Coronary artery (tissue), 2 donors: ENCODE measurements around the gene B3GNT9.

Source experiments
- DNase-seq: peaks from one replicate; pipeline ENCODE4 v3.0.0-alpha.2; 2017; ENCODE audit warnings: low spot score
- H3K27ac ChIP-seq, 2 donors: fragments of 200-600 bp; sonication (generic); one replicate each; pipeline ENCODE4 v1.5.1; 2016 to 2019
- H3K4me3 ChIP-seq: fragments of 200-600 bp; sonication (generic); 2 replicates; pipeline ENCODE4 v1.5.1; 2016; ENCODE audit warnings: mild to moderate bottlenecking, moderate library complexity
- CTCF ChIP-seq: fragments of 200-600 bp; sonication (generic); IDR thresholded peaks from one replicate; pipeline ENCODE4 v1.5.1; 2019; ENCODE audit warnings: antibody characterized with exemption

Gene B3GNT9

GRCh38 chr16:67186550-67186950 is 35.8 kb upstream of the B3GNT9 start:
- no peak for TF ChIP-seq CTCF
- no peak overlapping the region for H3K4me3 ChIP-seq
- DNase-seq, result no peak
- H3K27ac ChIP-seq, result no peak overlapping the region

GRCh38 chr16:67185651-67186134 is 34.9 kb upstream of the B3GNT9 start:
- Histone ChIP-seq H3K27ac (peak overlapping the region in 1 of 2 donors; percentile 28), H3K4me3 (peak overlapping the region; percentile 97)
- TF ChIP-seq CTCF, result peak; percentile 11
- no peak for DNase-seq

- peak; percentile 93 for DNase-seq
- Histone ChIP-seq H3K4me3 (peak overlapping the region; percentile 97), H3K27ac (peak overlapping the region in 1 of 2 donors; percentile 99)
- TF ChIP-seq CTCF, result peak; percentile 71
These were observed 34.3 kb upstream of the B3GNT9 start for GRCh38 chr16:67184995-67185650.

GRCh38 chr16:67184453-67184994 is 33.7 kb upstream of the B3GNT9 start:
- H3K27ac ChIP-seq, result peak overlapping the region; percentile 94 to 99
- DNase-seq, result no peak
- H3K4me3 ChIP-seq, result peak overlapping the region; percentile 97
- no peak for TF ChIP-seq CTCF

- DNase-seq, result peak; percentile 97
- peak within 1 kb of the TSS; percentile 94 to 99 for H3K27ac ChIP-seq
- H3K4me3 ChIP-seq, result peak within 1 kb of the TSS; percentile 97
- no peak for TF ChIP-seq CTCF
These were observed 33.0 kb upstream of the B3GNT9 start, which contains the start of gene MATCAP1 for GRCh38 chr16:67183627-67184452. Gene MATCAP1, minus strand, starts transcription at chr16:67183963. Its CDS starts 3,353 bp downstream, at chr16:67180610.

- TF ChIP-seq CTCF, result no peak
- H3K27ac ChIP-seq, result peak overlapping the region; percentile 94 to 99
- no peak for DNase-seq
- peak overlapping the region; percentile 97 for H3K4me3 ChIP-seq
These were observed 32.5 kb upstream of the B3GNT9 start for GRCh38 chr16:67183284-67183626.
